ENCODE measurements around the gene NEGR1.

- TF ChIP-seq POLR2A (IDR thresholded peaks at IDR 0.05) (no peak), CTCF (IDR thresholded peaks at IDR 0.05 in 4 of 5, conservative IDR thresholded peaks at IDR 0.05 in 1 of 5) (no peak)
These were observed 664.1 kb downstream of the NEGR1 start for GRCh38 chr1:71618191-71618590.
